Measurements from ENCODE around the gene BOC.
"Not testable (repeated sequence)": the region's sequence is repeated elsewhere in the genome, so short reads cannot be mapped to it uniquely, and the experiment has no call there.

The BOC gene

GRCh38 chr3:113211330-113212149 lies at the start of gene BOC:
BOC (plus strand) TSS chr3:113211557; CDS start chr3:113249803, 38,246 bp downstream.
- DNase-seq = no peak

GRCh38 chr3:113161661-113162060 lies 49.7 kb upstream of the BOC start:
- no peak for DNase-seq

- DNase-seq = no peak
These were observed 48.2 kb upstream of the BOC start for GRCh38 chr3:113163152-113163551.

GRCh38 chr3:113165841-113166240 lies 45.5 kb upstream of the BOC start:
- DNase-seq = no peak

GRCh38 chr3:113166357-113166718 lies 45.0 kb upstream of the BOC start:
- DNase-seq = no peak

GRCh38 chr3:113166719-113167492 lies 44.5 kb upstream of the BOC start:
- DNase-seq = no peak

- no peak for DNase-seq
These were observed 43.2 kb upstream of the BOC start for GRCh38 chr3:113167825-113168801.

- DNase-seq = no peak
These were observed 41.4 kb upstream of the BOC start for GRCh38 chr3:113169891-113170452.

- no peak for DNase-seq
These were observed 40.6 kb upstream of the BOC start for GRCh38 chr3:113170771-113171170.

GRCh38 chr3:113171675-113172300 lies 39.6 kb upstream of the BOC start:
- DNase-seq = not testable (repeated sequence)

GRCh38 chr3:113173102-113173501 lies 38.3 kb upstream of the BOC start:
- no peak for DNase-seq

- DNase-seq = no peak
These were observed 37.1 kb upstream of the BOC start for GRCh38 chr3:113174304-113174703.

GRCh38 chr3:113174801-113175485 lies 36.4 kb upstream of the BOC start:
- DNase-seq = no peak

GRCh38 chr3:113177526-113177925 lies 33.8 kb upstream of the BOC start:
- DNase-seq = no peak

GRCh38 chr3:113179235-113179824 lies 32.0 kb upstream of the BOC start:
- no peak for DNase-seq

GRCh38 chr3:113183748-113184661 lies 27.4 kb upstream of the BOC start:
- no peak for DNase-seq

- DNase-seq = no peak
These were observed 26.0 kb upstream of the BOC start for GRCh38 chr3:113185194-113185835.

- DNase-seq = no peak
These were observed 24.8 kb upstream of the BOC start for GRCh38 chr3:113186566-113186965.

- DNase-seq = no peak
These were observed 18.1 kb upstream of the BOC start for GRCh38 chr3:113193288-113193687.

All from cortex of kidney (tissue), 1 donor.